Brain pericyte (primary cell): ENCODE data around the gene HDAC7.
A peak's percentile ranks its signal among the peaks of the same experiment; 100 is the strongest.

ENCODE experiments used
- DNase-seq: peaks from one replicate; pipeline ENCODE4 v3.0.0-alpha.2; 2012; ENCODE audit warnings: low read depth, low spot score

HDAC7 gene

GRCh38 chr12:47819896-47820630, at the start of gene HDAC7:
Gene HDAC7 (minus strand): TSS chr12:47819903. CDS start chr12:47819785, 118 bp downstream.
- no peak for DNase-seq

DNA sequence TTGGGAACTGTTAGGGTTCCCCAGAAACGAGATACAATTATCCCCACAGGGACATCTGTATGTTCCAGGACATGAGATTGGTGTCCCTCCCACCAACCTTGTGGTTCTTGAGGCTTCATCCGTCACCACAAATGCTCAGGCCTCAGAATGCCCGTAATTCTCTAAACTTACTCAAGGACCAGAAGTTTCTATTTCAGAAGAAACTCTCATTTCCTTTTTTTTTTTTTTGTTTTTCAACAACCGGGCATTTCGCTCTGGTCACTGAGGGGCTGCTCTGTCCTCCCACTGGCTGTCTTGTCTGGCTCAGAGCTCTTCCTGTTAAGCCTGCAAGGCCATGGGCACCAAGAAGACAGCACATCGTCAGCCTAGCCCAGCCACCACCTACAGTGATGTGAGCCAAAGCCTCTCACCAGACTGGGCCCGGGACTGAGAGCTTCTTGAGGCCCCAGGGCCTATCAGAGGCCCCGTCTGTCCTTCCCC, 48.9 kb upstream of the HDAC7 start:
- DNase-seq: no peak

DNA sequence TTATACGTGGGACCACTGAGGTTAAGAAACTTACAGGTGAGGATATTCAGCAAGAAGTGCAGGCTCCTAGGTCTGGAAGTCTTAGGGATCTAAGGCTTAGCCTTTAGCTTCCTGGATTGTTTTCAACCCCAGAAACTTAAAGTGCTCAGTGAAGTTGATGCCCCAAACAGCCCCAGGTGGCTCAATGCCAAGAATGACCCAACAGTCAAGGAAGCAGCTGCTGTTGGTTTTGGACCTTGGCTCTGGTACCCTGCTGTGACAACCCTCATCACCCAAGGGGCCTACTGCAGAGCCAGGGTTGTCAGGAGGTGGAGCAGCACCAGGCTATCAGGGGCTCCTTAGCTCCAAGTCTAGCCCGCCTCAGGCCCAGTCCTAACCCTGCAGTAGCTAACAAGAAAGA, 48.3 kb upstream of the HDAC7 start:
- DNase-seq: peak; percentile 51

DNA sequence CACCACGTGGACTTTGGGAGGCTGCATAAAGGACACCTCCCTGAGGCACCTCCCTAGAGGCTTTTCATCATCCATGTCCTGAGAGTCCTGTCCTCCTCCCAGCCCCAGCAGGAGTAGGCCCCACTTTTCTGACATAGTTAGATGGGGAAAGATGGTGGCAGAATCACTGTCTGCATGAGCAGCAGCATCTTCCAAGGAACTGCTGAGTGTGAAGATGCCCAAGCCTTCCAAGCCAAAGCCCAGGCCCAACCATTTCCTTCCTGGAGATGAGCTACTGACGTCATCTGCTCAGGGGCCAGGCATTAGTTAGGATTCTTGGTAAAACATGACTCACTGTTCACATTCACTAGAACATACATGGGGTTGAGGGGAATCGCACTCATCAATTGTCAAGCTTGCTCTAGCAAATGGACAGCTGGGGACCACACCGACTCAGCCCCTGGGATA, 47.8 kb upstream of the HDAC7 start:
- peak; percentile 59 for DNase-seq

GRCh38 chr12:47864646-47865235, 45.0 kb upstream of the HDAC7 start:
- no peak for DNase-seq

- no peak for DNase-seq
Observed at GRCh38 chr12:47863985-47864384, 44.3 kb upstream of the HDAC7 start.

DNA sequence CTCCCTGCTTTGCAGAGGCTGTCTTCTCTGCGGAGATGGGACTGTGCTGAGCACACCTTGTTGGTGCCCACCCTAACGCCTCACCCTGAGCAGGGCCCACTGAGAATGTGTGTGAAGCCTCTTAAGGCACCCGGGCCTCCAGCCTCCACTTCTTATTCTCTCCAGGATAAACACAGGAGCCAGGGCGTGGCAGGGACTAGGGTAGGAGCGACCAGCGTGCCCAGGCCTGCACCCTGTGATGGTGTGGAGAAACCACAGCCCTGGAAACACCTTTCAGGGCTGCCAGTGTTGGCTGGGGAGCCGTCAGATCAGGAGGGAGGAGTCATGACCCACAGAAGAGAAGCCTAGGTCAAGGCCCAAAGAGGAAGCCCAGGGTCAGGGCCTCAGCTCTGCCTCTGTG, 43.8 kb upstream of the HDAC7 start:
- DNase-seq: no peak

DNA sequence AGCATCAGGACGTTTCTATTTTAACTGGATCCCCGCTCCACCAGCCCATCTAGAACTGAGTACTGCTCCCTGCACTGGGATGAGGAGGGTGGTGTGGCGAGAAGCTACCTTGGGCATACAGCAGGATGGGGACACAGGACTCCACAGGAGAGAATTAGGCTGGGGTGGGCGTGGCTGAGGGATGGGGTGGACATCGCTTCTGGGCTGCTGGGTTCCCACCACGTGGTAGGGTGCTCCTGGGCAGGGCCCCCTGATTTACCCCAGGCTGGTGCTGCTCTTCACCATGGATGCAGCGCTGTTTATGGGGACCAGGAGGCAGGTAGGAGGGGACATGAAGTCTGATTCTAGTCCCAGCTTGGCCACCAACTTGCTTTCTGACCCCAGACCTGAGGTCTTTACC, 43.2 kb upstream of the HDAC7 start:
- DNase-seq: no peak

- DNase-seq: no peak
Observed at GRCh38 chr12:47862167-47862750, 42.6 kb upstream of the HDAC7 start.

- no peak for DNase-seq
Observed at GRCh38 chr12:47860873-47861272, 41.2 kb upstream of the HDAC7 start.

GRCh38 chr12:47860279-47860841, 40.7 kb upstream of the HDAC7 start:
- DNase-seq: no peak

DNA sequence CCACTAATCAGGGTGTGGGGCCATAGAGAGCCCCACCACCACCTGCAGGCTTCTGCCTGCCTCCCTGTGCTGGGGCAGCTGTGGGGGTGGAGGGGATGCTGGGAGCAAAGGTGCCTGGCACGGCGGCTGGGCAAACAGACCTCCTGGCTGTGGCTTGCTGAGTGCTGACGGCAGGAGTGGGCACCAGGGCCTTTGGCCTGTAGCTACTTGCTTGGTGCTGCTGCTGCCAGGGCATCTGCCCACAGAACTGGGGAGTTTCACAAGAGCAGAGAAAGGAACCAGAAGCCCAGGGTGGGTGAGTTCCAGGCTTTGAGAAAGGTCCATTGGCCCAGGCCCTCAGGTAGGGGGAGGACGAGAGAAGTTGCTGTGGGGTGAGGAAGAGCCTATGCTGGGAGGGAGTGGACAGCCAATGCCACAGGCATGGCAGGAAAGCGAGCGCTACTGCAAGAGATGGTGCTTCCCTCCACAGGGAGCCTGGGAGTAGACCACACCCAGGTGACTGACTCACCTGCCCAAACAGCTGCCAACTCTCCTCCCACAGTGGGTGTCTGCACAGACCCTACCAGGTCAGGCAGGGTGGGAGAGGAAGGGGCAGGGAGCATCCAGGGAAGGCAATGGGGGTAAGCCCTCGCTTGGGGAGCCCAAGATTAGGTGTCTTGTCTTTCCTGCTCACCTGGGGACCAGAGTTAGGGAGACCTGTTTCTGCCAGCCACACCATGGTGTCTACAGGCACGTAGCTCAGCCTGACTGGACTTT, 39.0 kb upstream of the HDAC7 start:
- no peak for DNase-seq

DNA sequence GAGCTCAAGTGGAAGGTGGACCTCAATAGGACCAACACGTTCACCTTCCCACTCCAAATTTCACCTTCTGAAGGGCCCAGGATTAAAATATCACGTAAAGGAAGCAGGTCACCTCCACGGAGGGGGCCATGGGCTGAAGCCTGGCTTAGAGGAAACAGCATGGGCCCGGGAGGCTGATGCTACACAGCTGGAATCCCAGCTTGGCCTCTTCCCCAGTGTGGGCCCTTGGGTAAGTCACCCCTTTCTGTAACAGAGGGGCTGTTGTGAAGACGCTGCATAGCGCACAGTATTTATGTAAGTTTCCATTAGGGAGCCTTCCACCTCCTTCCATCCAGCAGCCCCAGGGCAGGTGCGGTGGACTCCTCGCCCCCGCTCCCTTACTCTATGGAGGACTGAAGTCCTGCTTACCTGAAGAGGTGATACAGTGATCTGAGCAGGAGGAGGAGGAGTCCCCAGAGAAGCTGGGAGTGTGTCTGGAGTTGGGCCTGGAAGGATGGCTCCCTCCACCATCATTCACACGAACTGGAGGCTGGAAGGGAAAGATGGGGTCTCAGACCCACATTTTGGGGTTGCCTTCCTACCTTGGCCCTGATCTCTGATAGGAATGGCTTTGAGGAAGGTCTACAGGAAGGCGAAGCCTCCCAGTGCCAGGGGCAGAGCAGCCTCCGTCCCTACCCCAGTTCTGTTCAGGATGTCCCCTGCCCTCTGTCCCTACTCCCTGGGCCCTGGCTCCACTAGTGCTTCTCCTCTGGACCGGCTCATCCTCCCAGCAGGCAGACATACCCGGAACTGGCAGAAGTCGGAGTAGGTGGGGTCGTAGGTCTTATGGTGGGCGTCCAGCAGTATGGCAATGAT, 37.2 kb upstream of the HDAC7 start:
- DNase-seq: no peak

DNA sequence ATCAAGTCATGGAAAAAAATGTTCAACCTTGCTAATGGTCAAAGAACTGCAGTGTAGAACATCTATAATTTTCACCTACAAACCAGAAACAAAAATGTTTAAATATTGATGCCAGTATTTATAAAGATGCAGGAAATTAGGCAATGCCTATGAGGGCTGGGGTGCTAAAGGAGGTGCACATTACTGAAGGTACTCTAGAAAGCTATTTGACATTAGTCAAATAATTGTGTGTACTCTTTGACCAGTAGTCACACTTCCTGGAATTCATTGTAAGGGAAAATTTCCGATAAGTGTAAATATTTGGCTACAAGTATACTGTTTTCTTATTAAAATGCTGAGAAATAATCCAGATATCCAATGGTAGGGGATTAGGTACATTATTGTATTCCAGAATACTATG, 36.4 kb upstream of the HDAC7 start:
- no peak for DNase-seq

DNA sequence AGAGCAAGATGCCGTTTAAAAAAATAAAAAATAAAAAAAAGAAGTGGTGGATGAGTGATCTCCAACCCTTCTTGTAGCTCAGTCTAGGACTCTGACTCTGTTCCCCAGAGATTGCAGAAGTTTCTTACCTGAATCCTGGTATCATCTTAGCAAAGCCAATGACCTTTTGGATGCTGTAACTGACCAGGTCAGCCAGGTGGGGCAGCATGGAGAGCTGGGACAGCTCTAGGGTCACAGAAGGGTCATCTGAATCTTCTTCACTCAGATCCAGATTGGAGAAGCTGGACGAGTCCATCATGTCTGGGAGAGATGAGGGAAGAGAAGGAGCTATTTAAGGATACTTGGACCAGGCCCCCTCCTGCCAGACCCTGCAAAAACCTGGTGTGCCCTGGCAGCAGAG, 35.8 kb upstream of the HDAC7 start:
- no peak for DNase-seq

DNA sequence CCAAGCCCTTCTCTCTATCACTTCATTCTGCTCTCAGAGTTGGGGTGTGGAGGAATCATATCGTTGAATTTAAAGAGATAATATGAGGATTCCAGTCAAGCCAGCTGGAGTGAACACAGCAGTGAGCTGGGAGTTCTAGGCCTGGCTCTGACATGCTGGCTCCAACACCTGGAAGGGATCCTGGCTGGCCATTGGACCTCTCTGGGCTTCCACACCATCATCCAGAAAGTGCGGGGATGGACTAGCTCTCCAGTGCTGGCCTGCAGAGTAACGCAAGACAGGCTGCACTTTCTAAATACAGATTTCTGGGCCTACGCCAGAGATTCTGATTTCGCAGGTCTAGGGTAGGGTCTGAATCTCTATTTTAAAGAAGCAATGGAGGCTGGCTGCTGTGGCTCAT, 34.8 kb upstream of the HDAC7 start:
- no peak for DNase-seq

DNA sequence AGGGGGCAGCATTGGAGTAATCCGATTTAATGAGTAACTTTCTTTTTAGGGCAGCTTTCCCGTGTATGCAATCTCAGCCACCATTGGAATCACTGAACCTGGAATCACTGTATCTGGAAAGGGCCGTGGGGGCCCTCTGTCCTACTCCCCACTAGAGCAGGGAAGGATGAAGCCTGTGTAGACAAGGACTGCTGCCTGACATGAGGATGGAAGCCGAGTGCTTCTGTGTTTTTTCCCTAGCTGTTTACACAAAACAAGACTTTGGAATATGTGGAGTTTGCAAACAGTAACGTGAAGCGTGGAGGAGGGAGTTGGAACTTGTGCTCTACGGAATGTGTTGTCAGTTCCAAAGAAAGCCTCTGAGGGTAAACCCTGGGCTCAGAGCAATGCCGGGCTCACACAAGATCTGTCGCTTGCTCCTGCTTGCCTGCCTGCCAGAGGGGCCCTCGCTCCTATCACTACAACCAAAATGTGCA, 32.4 kb upstream of the HDAC7 start:
- DNase-seq: no peak

- DNase-seq: no peak
Observed at GRCh38 chr12:47851303-47851952, 31.7 kb upstream of the HDAC7 start.

- DNase-seq: no peak
Observed at GRCh38 chr12:47850153-47851084, 30.7 kb upstream of the HDAC7 start.
